ENCODE data around the gene ARID2. TPM values are rescaled to one million over a fixed set of nuclear protein-coding genes. Genes with fewer than 3 reads are reported as not detected.
A peak's percentile ranks its signal among the peaks of the same experiment; 100 is the strongest.

Gene ARID2, protein sequence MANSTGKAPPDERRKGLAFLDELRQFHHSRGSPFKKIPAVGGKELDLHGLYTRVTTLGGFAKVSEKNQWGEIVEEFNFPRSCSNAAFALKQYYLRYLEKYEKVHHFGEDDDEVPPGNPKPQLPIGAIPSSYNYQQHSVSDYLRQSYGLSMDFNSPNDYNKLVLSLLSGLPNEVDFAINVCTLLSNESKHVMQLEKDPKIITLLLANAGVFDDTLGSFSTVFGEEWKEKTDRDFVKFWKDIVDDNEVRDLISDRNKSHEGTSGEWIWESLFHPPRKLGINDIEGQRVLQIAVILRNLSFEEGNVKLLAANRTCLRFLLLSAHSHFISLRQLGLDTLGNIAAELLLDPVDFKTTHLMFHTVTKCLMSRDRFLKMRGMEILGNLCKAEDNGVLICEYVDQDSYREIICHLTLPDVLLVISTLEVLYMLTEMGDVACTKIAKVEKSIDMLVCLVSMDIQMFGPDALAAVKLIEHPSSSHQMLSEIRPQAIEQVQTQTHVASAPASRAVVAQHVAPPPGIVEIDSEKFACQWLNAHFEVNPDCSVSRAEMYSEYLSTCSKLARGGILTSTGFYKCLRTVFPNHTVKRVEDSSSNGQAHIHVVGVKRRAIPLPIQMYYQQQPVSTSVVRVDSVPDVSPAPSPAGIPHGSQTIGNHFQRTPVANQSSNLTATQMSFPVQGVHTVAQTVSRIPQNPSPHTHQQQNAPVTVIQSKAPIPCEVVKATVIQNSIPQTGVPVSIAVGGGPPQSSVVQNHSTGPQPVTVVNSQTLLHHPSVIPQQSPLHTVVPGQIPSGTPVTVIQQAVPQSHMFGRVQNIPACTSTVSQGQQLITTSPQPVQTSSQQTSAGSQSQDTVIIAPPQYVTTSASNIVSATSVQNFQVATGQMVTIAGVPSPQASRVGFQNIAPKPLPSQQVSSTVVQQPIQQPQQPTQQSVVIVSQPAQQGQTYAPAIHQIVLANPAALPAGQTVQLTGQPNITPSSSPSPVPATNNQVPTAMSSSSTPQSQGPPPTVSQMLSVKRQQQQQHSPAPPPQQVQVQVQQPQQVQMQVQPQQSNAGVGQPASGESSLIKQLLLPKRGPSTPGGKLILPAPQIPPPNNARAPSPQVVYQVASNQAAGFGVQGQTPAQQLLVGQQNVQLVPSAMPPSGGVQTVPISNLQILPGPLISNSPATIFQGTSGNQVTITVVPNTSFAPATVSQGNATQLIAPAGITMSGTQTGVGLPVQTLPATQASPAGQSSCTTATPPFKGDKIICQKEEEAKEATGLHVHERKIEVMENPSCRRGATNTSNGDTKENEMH (N-terminal part only)
- 17.5 and 22.9 TPM in 2 replicates for total RNA-seq (2022)
- Bru-seq, nascent RNA = percentile 81 among the genes with signal in this experiment
- BruChase-seq, experiment 1, labeled RNA remaining after a 6-hour chase = percentile 65 among the genes with signal in this experiment
- percentile 73 among the genes with signal in this experiment for BruChase-seq, experiment 2, labeled RNA remaining after a 2-hour chase
- long read RNA-seq, full-length matches to known transcripts = 2 of 5 reads
- long read RNA-seq, partial matches to known transcripts = 0 of 5 reads
- long read RNA-seq, other reads (novel, unspliced or antisense) = 3 of 5 reads

DNA sequence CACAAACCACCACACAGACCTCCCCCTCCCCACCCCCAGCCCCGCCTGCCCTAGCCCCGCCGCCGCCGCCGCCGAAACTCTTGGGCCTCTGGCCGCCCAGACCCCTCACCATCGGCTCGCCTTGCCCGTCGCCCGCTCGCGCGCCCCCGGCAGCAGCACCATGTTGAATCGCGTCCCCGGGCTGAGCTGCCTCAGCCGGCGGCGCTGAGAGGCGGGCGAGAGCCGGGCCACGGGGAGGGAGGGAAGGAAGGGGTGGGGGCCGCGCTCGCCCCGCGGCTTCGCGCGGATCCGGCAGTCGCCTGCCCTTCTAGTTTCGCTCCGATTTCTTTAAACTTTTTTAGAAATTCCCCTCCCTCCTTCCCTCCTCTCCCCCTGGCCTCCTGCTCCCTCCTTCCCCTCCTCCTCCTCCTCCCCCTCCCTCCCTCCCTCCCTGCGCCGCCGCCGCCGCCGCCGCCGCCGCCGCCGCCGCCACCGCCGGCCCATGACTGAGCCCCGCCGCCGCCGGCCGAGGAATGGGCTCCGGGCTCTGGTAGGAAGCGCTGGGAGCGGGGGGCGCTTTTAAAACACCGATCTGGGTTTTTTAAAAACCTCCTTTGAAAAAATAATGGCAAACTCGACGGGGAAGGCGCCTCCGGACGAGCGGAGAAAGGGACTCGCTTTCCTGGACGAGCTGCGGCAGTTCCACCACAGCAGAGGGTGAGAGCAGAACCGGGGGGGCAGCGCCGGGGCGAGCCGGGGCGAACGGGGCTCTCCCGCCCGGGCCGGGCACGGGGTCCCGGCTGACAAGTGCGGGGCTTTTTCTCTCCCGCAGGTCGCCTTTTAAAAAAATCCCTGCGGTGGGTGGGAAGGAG lies at the start of gene ARID2:
TSS of gene ARID2 (plus strand) at position 474 of the 851 bp plus-strand sequence. CDS start at position 605, 131 bp downstream.
- peak within 1 kb of the TSS; percentile 89 for H3K27ac Mint-ChIP-seq (ENCODE audit: unreplicated experiment)
- TF ChIP-seq, protein P1, sequence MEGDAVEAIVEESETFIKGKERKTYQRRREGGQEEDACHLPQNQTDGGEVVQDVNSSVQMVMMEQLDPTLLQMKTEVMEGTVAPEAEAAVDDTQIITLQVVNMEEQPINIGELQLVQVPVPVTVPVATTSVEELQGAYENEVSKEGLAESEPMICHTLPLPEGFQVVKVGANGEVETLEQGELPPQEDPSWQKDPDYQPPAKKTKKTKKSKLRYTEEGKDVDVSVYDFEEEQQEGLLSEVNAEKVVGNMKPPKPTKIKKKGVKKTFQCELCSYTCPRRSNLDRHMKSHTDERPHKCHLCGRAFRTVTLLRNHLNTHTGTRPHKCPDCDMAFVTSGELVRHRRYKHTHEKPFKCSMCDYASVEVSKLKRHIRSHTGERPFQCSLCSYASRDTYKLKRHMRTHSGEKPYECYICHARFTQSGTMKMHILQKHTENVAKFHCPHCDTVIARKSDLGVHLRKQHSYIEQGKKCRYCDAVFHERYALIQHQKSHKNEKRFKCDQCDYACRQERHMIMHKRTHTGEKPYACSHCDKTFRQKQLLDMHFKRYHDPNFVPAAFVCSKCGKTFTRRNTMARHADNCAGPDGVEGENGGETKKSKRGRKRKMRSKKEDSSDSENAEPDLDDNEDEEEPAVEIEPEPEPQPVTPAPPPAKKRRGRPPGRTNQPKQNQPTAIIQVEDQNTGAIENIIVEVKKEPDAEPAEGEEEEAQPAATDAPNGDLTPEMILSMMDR (IDR thresholded peaks at IDR 0.05; ENCODE audit: unreplicated experiment) = no peak
- no peaks in the 10 kb centered on the region for H3K27me3 Mint-ChIP-seq (ENCODE audit: unreplicated experiment)
- intact Hi-C loops (cut with micrococcal nuclease; ENCODE audit: unreplicated experiment) = loop anchor here (5.0 kb wide), 1 partner anchor 557 kb away; no protein-coding TSS in a partner anchor
- peak; percentile 55 for DNase-seq
- H3K36me3 Mint-ChIP-seq (ENCODE audit: insufficient read depth, unreplicated experiment) = peaks cover 65% of the 10 kb centered on the region
- no peaks in the 10 kb centered on the region for H3K4me1 Mint-ChIP-seq (ENCODE audit: low read depth, unreplicated experiment)
- no TSS peak for BruUV-seq (replicated peaks)
- CTCF ChIA-PET = interaction anchor here (0.9 kb wide), 1 partner anchor 185 kb away, joined by 4 read pairs; no protein-coding TSS in a partner anchor
- H3K9me3 Mint-ChIP-seq (ENCODE audit: low read depth, unreplicated experiment) = no peaks in the 10 kb centered on the region
- H3K4me3 Mint-ChIP-seq (ENCODE audit: low read depth, unreplicated experiment) = peak within 1 kb of the TSS; percentile 97

DNA sequence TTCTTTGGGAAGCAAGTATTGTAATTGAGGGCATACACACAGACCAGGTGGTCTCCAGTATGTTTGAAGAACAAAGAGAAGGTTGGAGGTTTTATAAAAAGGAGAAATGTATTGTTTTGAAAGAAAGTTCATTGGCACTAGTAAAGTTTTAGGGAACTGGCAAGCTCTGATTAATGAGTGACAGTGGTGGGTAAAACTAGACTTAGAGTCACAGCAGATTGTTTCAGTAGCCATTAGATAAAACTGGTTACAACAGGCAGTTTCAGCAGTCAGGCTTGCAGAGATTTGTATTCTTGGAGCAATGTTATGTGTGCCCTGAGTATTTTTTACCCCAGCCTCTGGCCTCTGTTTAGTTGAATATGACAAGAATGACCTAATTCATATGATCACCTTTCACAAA lies 49.1 kb upstream of the ARID2 start:
- TF ChIP-seq, protein P1 (IDR thresholded peaks at IDR 0.05; ENCODE audit: unreplicated experiment) = no peak
- intact Hi-C loops (cut with micrococcal nuclease; ENCODE audit: unreplicated experiment) = no loop called here
- H3K4me3 Mint-ChIP-seq (ENCODE audit: low read depth, unreplicated experiment) = no peak overlapping the region
- no peaks in the 10 kb centered on the region for H3K4me1 Mint-ChIP-seq (ENCODE audit: low read depth, unreplicated experiment)
- no peaks in the 10 kb centered on the region for H3K27me3 Mint-ChIP-seq (ENCODE audit: unreplicated experiment)
- no peaks in the 10 kb centered on the region for H3K36me3 Mint-ChIP-seq (ENCODE audit: insufficient read depth, unreplicated experiment)
- H3K9me3 Mint-ChIP-seq (ENCODE audit: low read depth, unreplicated experiment) = no peaks in the 10 kb centered on the region
- DNase-seq = no peak
- CTCF ChIA-PET = no interaction called here
- BruUV-seq (replicated peaks) = no TSS peak
- no peak overlapping the region for H3K27ac Mint-ChIP-seq (ENCODE audit: unreplicated experiment)

- DNase-seq = no peak
- no peak overlapping the region for H3K4me3 Mint-ChIP-seq (ENCODE audit: low read depth, unreplicated experiment)
- BruUV-seq (replicated peaks) = no TSS peak
- H3K36me3 Mint-ChIP-seq (ENCODE audit: insufficient read depth, unreplicated experiment) = no peaks in the 10 kb centered on the region
- H3K27me3 Mint-ChIP-seq (ENCODE audit: unreplicated experiment) = no peaks in the 10 kb centered on the region
- TF ChIP-seq, protein P1 (IDR thresholded peaks at IDR 0.05; ENCODE audit: unreplicated experiment) = no peak
- no peaks in the 10 kb centered on the region for H3K4me1 Mint-ChIP-seq (ENCODE audit: low read depth, unreplicated experiment)
- H3K9me3 Mint-ChIP-seq (ENCODE audit: low read depth, unreplicated experiment) = no peaks in the 10 kb centered on the region
- intact Hi-C loops (cut with micrococcal nuclease; ENCODE audit: unreplicated experiment) = no loop called here
- CTCF ChIA-PET = no interaction called here
- no peak overlapping the region for H3K27ac Mint-ChIP-seq (ENCODE audit: unreplicated experiment)
Measured at GRCh38 chr12:45681465-45681864, 48.0 kb upstream of the ARID2 start.
